ENCODE data around the gene COG5.
"Not testable (repeated sequence)": the region's sequence is repeated elsewhere in the genome, so short reads cannot be mapped to it uniquely, and the experiment has no call there.

The COG5 gene

DNA sequence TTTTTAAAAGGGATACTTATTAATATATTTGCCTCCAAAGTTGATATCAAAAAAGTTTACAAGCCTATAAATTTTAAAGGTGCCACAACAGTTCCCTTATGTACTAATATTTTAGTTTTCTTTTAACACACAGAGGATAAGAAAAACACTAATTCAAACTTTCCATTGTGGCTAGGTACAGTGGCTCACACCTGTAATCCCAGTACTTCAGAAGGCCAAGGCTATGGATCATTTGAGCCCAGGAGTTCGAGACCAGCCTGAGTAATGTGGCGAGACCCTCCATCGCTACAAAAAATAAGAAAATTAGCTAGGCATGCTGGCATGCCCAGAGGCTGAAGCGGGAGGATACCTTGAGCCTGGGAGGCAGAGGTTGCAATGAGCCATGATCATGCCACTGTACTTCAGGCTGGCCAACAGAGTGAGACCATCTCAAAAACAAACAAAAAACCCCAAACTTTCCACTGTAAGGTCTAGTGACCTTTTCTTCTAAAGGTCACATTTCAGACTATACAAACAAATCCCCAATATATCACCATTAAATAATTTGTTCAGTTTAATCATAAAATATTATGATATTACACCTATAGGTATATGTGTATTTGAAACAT is 287.4 kb downstream of the COG5 start:
- DNase-seq (ENCODE audit: low spot score) = no peak

DNA sequence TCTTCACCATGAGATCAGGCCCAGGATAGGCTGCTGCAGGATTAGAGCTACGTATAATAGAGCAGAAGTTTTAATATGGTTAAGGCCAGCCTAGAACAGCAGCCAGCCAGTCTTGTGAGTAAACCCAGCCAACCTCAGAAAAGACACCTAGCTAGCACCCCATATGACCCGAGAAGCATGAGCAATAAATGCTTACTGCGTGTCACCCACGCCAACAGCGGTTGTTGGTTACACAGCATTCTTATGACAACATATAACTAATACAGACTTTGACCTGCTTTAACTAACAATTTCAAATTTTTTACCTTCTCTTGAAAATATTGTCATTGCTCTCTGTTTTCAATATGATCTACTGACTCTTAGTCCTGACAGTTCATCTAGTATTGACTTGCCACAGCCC is 289.2 kb downstream of the COG5 start:
- no peak for DNase-seq (ENCODE audit: low spot score)

DNA sequence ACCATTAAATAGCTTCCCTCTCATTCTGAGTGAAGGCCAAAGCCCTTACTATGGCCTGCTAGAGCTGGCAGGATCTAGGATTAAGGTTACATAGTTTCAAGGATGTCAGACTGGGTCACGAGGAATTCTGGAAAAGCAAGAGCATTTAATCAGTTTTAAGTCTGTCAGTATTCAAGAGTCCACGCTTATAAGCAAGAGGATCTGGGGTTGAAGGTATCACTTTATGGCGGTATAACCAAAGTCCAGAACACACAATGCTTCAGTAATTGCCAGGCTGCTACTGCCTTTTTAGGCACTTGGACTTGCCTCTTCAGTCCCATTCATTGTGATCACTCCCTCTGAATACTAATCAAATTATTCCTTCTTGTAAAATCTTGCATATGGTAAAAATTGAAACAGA is 293.9 kb downstream of the COG5 start:
- DNase-seq (ENCODE audit: low spot score) = no peak

DNA sequence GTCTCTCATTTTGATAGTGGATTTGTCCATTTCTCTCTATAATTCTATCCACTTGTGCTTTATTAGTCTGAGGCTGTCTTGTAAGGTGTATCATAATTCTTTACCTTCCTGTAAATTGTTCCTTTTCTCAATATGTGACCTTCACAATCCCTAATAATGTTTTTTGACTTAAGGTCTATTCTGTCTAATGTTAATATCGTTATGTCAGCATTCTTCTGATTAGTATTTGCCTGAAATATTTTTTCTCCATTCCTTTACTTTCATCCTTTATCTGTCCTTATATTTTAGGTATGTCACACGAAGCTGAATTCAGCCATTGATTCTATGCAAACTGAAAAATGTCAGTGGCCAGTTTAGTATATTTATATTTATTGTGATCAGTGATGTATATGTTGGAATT is 295.1 kb downstream of the COG5 start:
- DNase-seq (ENCODE audit: low spot score) = no peak

DNA sequence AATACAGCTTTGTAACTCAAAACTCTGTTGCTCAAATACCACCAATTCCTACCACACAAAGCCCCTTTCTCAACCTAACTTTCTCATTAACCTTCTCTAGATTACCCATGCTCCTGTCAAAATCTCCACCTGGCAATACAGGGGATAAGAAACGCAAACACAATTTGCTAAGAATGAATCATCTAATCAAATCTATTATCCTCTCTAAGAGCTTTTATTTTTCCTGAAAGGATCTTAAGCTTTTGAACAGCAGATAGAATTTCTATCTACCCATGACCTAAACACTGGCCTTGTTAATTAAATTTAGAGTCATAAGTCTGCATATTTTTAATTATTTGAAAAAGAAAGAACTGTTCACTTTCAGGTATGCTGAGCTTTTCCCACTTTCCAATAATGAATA is 296.6 kb downstream of the COG5 start:
- DNase-seq (ENCODE audit: low spot score) = no peak

DNA sequence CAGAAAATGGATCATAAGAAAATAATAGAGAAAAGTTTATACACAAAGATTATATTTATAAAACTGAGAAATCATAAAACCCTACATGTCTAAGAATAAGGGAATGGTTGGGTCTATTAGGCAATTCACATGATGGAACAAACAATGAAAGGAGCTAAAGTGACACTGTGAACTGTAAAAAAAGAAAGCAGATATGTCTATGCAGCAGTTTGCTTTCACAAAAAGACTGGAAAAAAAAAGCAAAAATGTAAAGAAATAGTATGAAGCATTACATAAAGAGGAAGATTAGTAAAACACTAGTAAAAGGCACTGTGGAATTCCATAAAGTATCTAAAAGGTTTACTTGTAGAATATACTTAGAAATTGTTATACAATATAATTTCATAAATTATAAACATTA is 299.0 kb downstream of the COG5 start:
- no peak for DNase-seq (ENCODE audit: low spot score)

DNA sequence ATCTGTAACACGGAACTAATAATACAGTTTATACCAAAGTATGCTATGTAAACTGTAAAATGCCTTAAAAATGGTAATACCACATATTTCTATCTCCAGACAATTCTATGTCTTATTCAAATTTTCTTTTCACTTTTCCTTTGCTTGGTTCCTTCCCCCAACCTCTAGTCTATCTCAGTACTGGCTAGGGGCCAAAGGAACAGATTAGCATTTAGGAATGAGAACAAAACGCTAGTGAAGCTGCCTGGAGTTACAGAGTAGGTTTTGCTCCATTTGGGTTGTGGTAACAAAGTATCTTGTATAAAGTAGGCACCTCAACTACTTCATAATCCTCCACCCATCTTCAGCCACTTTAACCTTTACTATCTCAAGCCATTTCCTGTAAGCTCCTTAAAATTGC is 300.9 kb downstream of the COG5 start:
- DNase-seq (ENCODE audit: low spot score) = no peak

DNA sequence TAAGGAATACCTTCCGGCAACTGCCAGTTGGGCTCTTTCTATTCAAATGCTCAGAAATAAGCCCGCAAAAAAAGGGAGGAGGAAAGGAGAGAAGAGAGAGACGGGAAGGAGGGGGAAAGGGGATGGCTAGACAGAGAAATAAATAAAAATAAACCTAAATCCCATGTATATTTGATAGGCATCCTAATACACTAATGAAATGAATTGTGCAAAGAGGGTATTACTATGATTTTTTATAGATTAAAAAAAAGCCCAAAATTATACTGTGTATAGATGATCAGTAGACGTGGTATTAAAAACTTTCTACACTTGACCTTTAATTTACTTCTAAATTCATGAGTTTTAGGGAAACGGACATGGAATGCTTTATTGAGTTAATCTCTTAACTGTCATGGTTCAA is 305.0 kb downstream of the COG5 start:
- DNase-seq (ENCODE audit: low spot score) = no peak

DNA sequence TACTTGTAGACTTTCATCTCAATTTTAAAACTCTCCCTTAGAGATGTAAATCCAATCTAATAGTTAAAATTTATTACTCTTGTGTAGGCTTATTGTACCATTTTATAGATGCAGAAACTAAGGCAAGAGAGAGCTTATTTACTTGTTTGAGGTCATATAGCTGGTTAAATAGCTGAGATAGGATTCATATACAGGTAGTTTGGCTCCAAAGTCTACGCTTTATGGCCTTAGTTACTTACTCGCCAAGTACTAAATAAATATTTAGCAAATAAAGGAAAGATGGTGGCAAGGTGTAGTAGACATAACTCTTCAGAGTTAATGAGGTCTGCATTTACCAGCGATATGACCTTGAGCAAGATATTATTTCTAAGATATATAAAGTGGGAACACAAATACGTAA is 308.1 kb downstream of the COG5 start:
- no peak for DNase-seq (ENCODE audit: low spot score)

DNA sequence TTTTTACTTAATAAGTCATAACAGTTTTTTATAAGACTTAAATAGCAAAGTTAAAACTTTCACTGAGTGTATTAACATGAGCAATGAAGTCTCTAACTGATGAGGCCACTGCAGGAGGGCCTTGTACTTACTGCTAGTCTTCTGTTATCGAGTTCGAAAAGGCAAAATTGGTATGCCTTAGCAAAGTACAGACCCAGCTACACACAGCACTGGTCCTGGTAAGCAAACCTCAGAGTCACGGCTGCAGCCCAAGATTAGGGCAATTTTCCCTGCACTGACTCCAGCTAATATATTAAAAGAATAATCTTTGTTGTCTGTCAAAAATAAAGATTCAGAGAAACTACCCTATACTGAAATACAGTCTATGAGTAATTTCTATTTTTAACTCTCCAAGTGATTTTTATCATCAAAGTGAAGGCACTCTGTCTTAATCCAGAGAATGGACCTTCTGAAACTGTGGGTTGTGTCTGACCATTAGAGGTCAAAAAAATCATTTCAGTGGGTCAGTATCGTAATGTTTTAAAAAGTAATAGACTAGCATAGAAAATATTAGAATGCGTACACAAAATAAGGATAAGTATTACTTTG is 309.2 kb downstream of the COG5 start:
- DNase-seq (ENCODE audit: low spot score) = no peak

DNA sequence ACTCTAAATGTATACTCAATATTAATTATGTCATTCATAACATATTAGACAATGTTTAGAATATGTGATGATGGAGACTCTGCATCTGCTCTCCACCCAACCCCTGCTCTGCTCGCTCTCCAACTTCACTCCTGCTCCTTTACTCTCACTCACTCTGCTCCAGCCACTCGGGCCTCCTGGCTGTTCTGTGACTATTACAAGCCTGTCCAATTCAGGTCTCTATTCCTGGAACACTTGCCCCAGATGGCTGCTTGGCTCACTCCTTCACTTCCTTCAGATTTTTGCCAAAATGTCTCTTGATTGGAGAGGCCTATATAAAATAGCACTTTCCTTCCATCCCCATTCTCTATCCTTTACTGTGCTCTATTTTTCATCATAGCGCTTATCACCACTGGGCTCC is 310.1 kb downstream of the COG5 start:
- DNase-seq (ENCODE audit: low spot score) = no peak

DNA sequence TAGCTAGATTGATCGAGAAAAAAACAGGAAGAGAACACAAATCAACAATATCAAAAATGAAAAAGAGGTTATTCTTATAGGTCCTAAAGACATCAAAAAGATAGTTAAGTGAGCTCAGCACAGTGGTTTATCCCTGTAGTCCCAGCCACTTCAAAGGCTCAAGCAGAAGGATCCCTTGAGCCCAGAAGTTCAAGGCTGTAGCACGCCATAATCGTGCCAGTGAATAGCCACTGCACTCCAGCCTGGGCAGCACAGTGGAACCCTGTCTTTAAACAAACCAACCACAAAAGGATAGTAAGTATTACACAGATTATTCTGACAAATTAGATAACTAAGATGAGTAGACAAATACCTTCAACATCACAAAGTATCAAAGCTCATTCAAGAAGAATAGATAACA is 311.8 kb downstream of the COG5 start:
- no peak for DNase-seq (ENCODE audit: low spot score)

DNA sequence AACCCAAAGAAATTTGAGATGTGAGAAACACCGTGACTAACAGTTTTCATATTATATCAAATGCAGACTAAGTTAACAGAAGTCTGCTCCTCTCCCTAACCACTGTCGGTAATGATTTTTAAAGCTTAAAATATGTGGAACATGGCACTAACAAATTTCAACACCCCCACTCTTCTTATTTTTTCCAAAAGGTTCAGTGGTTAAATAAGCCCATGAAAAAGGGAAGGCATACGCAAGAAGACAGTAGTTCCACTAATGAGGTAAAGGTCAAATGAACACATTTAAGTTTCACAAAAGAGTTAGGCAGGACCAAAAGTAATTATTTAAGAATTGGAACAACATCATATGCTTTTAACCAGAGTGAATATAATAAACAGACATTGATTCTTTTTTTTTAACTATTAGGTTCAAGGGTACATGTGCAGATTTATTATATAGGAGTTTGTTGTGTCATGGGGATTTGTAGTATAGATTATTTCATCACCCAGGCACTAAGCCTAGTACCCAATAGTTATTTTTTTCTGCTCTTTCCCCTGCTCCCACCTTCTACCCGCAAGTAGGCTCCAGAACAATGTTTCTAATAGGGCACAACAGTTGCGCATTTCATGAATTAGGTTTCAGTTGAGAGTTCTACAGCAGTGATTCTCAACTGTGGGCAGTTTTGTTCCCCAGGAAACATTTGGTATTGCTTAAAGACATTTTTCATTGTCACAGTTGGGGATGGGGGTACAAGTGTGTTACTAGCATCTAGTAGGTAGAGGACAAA is 315.0 kb downstream of the COG5 start:
- no peak for DNase-seq (ENCODE audit: low spot score)

DNA sequence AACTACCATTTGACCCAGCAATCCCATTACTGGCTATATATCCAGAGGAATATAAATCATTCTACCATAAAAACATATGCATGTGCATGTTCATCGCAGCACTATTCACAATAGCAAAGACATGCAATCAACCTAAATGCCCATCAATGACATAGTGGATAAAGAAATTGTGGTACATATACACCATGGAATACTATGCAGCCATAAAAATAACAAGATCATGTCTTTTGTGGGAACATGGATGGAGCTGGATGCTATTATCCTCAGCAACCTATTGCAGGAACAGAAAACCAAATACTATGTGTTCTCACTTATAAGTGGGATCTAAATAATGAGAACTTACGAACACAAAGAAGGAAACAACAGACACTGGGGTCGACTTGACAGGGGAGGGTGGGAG is 316.9 kb downstream of the COG5 start:
- not testable (repeated sequence) for DNase-seq (ENCODE audit: low spot score)

DNA sequence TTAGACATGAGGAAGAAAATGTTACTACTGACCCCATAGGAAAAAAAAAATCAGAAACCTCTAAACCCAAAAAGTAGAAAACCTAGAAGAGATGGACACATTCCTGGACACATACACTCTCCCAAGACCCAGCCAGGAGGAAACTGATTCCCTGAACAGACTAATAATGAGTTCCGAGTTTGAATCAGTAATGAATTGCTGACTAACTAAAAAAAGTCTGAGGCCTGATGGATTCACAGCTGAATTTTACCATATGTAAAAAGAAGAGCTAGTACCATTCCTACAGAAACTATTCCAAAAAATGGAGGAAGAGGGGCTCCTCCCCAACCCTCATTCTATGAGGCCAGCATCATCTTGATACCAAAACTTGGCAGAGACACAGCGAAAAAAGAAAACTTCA is 319.1 kb downstream of the COG5 start:
- no peak for DNase-seq (ENCODE audit: low spot score)

DNA sequence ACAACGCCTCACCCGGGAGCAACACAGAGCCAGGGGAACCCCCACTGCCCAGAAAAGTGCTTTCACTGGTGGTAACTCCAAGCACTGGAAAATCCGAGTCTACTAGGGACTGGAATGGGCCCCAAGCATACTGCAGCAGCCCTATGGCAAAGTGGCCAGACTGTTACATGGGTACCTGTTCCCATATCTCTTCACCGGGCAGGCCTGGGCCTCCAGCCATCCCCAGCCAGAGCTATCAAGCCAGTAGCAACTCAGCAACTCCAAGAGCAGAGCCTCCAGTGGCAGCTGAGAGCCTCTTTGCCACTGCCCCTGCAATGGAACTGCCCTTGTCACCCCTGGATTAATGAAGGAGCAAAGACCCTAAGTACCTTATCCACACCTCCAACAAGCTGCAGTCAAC is 321.5 kb downstream of the COG5 start:
- no peak for DNase-seq (ENCODE audit: low spot score)

DNA sequence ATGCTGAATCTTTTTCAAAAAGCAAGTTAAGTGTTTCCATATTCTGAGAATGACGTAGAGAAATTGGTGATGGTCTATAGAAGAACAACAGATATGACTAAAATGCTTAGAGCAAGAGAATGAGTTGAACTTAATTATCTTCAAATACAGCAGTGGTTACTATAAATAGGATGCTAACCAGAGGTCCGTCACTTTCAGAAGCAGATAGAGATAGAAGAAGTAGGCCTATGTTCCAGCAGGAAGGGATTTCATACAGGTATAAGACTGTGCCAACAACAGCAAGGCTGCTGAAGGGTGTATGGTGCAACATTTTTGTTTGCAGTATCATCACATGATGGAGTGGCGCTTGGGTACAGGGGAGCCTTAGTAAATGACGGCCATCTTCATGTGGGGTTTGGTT is 326.3 kb downstream of the COG5 start:
- DNase-seq (ENCODE audit: low spot score) = no peak

DNA sequence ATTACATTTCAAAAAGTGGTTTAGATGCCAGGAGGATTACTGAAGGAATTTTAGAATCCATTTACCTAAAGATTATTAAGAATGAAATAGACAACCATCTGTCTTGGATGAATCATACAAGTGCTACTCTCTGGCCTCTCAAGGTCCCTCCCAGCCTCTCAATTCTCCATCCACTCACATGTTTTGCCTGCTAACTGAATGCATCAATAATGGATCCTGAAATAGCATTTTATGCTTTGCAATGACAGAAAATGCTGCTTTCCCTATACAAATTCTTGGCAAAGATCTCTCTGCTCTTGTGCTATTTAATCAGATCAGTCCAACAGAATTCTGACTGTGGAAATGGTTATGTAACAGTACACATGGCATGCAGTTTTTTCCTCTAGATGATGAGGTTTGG is 326.9 kb downstream of the COG5 start:
- no peak for DNase-seq (ENCODE audit: low spot score)

DNA sequence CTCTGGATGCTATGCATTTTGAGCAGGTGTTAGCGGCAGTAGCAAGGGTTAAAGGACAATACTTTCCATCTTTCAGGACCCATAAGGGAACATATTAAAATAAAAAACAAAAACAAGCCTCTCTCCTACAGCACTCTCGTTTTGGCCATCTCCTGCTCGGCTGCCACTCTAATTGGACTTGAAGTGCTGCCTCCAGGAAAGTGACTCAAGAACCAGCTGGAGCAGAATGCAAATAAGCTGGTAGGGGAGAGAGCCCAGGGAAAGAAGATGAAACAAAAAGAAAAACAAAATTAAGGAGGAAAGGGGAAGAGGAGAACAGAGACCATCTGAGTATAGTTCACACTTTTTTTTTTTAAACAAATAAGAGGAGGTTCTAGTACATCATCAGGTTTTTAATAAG is 329.3 kb downstream of the COG5 start:
- DNase-seq (ENCODE audit: low spot score) = no peak

DNA sequence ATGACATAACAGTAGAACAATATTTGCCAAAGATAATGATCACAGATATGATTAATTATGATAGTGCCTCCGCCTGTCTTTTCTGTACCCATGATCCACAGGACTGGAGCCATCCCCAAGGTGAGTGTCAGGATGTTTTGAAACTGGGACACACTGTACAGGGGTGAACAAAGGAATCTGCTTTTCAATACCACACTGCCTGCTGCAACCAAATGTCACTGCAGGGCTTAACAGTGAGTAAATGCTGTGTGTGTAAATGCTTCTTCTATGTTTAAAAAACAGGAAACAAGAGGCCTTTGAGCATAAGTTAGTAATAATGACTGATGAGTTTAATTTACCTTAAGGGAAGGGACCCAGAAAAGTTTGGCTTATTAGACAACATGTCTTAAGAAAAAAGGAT is 329.7 kb downstream of the COG5 start:
- no peak for DNase-seq (ENCODE audit: low spot score)

DNA sequence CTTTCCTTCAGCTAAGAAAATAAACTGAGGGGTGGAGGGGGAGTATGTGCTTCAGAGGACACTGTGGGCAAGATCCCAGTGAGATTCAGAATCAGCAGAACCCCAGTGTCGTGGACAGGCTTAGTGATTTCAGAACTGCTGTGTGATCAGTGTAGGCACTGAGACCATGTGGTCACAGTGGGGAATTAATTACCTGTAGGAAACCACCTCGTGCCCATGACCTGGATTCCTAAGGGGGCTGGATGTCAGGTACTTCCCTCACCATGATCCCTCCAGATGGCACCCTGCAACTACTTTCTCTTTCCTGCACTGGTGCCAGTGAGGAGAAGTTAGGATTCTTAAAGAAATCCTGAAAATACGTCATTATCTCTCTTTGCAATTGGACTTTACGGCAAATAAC is 330.5 kb downstream of the COG5 start:
- no peak for DNase-seq (ENCODE audit: low spot score)

DNA sequence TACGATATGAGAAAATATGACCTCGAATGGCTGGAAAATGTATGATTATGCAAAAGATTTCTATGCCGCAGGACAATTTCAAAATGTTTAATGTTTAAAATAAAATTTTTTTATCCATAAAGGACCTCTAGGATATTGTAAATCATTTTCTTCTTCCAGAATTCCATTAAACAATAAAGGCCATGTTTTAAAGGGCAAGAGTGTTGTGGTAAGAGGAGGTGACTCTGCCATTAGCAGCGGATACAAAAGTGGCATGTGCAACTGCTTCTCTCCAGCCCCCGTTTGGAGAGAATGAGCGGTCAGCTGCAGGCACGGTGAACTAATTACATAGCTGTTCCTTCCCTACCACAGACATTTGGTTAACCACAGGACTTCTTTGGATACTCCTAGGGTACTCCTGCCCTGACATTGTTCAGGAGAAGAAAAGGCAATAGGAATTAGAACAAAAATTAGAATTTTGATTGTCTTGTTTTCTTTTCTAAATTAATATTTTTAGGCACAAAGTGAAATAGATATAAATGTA is 331.1 kb downstream of the COG5 start:
- no peak for DNase-seq (ENCODE audit: low spot score)

DNA sequence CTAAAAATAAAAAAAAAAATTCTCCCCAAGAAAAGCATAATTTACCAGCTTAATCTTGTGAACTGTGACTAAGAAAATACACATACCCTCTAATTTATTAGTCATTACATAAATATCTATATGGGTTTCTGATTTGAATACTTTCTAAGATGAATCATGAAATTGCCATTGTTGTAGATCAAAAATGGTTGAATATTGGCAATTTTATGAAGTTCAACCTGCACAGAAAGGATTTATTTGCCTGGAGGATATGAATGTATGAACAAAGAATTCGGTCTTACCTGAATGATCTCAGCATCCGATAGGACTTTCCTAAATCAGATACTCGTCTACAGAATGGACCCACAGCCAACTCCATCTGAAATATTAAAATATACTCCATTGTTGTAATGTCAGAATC is 333.4 kb downstream of the COG5 start:
- DNase-seq (ENCODE audit: low spot score) = no peak

DNA sequence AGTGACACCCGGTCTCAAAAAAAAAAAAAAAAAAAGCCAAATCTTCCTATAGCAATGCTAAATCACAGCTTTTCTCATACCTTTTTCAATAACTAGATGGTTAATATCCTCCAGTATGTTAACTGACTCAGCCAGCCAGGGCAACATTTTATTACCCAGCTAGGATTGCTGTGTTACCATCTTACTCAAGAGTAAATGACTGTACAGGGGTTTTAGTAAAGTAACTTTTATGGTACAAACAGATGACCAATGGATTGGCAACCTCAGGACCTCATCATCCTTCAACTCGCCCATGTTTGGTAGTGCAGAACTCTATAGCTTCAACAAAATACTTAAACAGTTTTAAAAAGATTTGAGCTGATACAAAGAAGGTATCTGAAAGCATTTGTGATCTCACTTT is 335.4 kb downstream of the COG5 start:
- DNase-seq (ENCODE audit: low spot score) = no peak
